Measurements from ENCODE around the gene UBE2J2.

- TF ChIP-seq NFIC (IDR thresholded peaks at IDR 0.05) (no peak), FOXM1 (IDR thresholded peaks at IDR 0.05; ENCODE audit: borderline replicate concordance, low read depth) (no peak)
Observed at GRCh38 chr1:1292851-1293250, 19.2 kb upstream of the UBE2J2 start.
